ENCODE data around the gene RPTN. TPM values are rescaled to one million over a fixed set of nuclear protein-coding genes. Genes with fewer than 3 reads are reported as not detected.

RPTN gene, protein sequence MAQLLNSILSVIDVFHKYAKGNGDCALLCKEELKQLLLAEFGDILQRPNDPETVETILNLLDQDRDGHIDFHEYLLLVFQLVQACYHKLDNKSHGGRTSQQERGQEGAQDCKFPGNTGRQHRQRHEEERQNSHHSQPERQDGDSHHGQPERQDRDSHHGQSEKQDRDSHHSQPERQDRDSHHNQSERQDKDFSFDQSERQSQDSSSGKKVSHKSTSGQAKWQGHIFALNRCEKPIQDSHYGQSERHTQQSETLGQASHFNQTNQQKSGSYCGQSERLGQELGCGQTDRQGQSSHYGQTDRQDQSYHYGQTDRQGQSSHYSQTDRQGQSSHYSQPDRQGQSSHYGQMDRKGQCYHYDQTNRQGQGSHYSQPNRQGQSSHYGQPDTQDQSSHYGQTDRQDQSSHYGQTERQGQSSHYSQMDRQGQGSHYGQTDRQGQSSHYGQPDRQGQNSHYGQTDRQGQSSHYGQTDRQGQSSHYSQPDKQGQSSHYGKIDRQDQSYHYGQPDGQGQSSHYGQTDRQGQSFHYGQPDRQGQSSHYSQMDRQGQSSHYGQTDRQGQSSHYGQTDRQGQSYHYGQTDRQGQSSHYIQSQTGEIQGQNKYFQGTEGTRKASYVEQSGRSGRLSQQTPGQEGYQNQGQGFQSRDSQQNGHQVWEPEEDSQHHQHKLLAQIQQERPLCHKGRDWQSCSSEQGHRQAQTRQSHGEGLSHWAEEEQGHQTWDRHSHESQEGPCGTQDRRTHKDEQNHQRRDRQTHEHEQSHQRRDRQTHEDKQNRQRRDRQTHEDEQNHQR
- total RNA-seq (2022) (not detected in 2 replicates), Bru-seq, nascent RNA (percentile 14 among the genes with signal in this experiment), BruChase-seq, experiment 1, labeled RNA remaining after a 6-hour chase (percentile 13 among the genes with signal in this experiment), BruChase-seq, experiment 2, labeled RNA remaining after a 2-hour chase (not detected)
- long read RNA-seq: 0 reads

- no TSS peak for BruUV-seq (replicated peaks)
- Mint-ChIP-seq H3K9me3 (ENCODE audit: unreplicated experiment) (peaks cover 9% of the 10 kb centered on the region), H3K27me3 (ENCODE audit: insufficient read depth, unreplicated experiment) (no peaks in the 10 kb centered on the region), H3K36me3 (ENCODE audit: insufficient read depth, unreplicated experiment) (no peaks in the 10 kb centered on the region), H3K27ac (ENCODE audit: low read depth, unreplicated experiment) (no peak within 1 kb of the TSS), H3K4me3 (ENCODE audit: unreplicated experiment) (no peak within 1 kb of the TSS), H3K4me1 (ENCODE audit: insufficient read depth, unreplicated experiment) (peaks cover 19% of the 10 kb centered on the region)
- intact Hi-C loops (cut with micrococcal nuclease): no loop called here
- DNase-seq (ENCODE audit: unreplicated experiment): no peak
- CTCF ChIA-PET: interaction anchor here (0.5 to 1.7 kb wide), 8 partner anchors 16 to 106 kb away, joined by 3 to 9 read pairs (median 4); no protein-coding TSS in a partner anchor
- POLR2A ChIA-PET: interaction anchor here (1.0 to 11.1 kb wide), 2 partner anchors 11 to 23 kb away, joined by 6 to 171 read pairs; no protein-coding TSS in a partner anchor
- TF ChIP-seq CTCF (IDR thresholded peaks at IDR 0.05; ENCODE audit: unreplicated experiment): no peak
Observed at GRCh38 chr1:152159144-152159543, at the start of gene RPTN. RPTN (minus strand) TSS chr1:152159228; CDS start chr1:152157889, 1,339 bp downstream.

DNA sequence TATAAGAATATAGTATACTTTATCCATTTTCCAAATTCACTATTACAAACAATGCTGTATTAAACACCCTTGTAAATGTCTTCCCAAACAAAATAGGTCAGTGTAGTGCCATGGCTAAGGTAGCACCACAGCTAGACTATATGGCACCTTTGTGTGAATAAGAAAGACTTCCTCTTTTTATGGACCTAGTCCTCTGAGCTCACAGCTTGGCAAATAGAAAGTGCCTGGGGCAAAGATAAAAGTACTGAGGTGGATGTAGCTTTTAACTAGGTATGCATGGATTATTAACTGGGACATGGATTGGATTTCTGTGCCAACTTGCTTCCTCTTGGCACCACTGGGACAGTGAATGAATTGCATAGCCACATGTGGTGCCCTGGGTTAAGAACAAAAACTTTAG lies 40.0 kb upstream of the RPTN start:
- CTCF ChIA-PET: interaction anchor here (0.6 to 2.4 kb wide), 11 partner anchors 10 to 260 kb away, joined by 3 to 18 read pairs (median 5); no protein-coding TSS in a partner anchor
- no TSS peak for BruUV-seq (replicated peaks)

DNA sequence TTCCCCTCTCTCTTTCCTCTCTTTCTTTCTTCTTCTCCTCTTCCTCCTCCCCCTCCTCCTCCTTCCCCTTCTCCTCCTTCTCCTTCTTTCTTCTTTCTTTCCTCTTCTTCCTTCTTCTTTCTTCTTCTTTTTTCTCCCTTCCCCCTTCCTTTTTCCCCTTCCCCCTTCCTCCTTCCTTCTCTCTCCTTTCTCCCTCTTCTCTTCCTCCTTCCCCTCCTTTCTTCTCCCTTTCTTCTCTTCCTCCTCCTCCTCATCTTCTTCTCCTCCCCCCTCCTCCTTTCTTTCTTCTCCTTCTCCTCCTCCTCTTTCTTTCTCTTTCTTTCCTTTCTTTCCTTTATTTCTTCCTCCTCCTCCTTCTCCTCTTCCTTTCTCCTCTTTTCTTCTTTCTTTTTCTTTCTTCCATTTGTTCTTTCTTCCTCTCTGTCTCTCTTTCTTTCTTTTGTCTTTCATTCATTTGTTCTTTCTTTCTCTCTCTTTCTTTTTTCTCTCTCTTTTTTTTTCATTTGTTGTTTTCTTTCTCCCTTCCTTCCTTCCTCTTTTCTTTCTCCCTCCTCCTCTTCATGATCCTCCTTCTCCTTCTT lies 38.4 kb upstream of the RPTN start:
- Mint-ChIP-seq H3K9me3 (ENCODE audit: unreplicated experiment) (no peaks in the 10 kb centered on the region), H3K4me3 (ENCODE audit: unreplicated experiment) (peak overlapping the region; percentile 4), H3K27ac (ENCODE audit: low read depth, unreplicated experiment) (peak overlapping the region; percentile 52), H3K27me3 (ENCODE audit: insufficient read depth, unreplicated experiment) (peaks cover 35% of the 10 kb centered on the region), H3K36me3 (ENCODE audit: insufficient read depth, unreplicated experiment) (no peaks in the 10 kb centered on the region), H3K4me1 (ENCODE audit: insufficient read depth, unreplicated experiment) (no peaks in the 10 kb centered on the region)
- POLR2A ChIA-PET: interaction anchor here (0.6 kb wide), 1 partner anchor 137 kb away, joined by 3 read pairs; no protein-coding TSS in a partner anchor
- TF ChIP-seq CTCF (IDR thresholded peaks at IDR 0.05; ENCODE audit: unreplicated experiment): no peak
- BruUV-seq (replicated peaks): no TSS peak
- intact Hi-C loops (cut with micrococcal nuclease): no loop called here
- DNase-seq (ENCODE audit: unreplicated experiment): no peak
- CTCF ChIA-PET: interaction anchor here (0.6 to 2.4 kb wide), 7 partner anchors 9 to 261 kb away, joined by 3 to 18 read pairs (median 5); no protein-coding TSS in a partner anchor

More for the DNA sequence above, 40.0 kb upstream of the RPTN start:
- intact Hi-C loops (cut with micrococcal nuclease): no loop called here
- Mint-ChIP-seq H3K4me3 (ENCODE audit: unreplicated experiment) (no peak overlapping the region), H3K4me1 (ENCODE audit: insufficient read depth, unreplicated experiment) (no peaks in the 10 kb centered on the region), H3K36me3 (ENCODE audit: insufficient read depth, unreplicated experiment) (no peaks in the 10 kb centered on the region), H3K27me3 (ENCODE audit: insufficient read depth, unreplicated experiment) (peaks cover 32% of the 10 kb centered on the region), H3K9me3 (ENCODE audit: unreplicated experiment) (no peaks in the 10 kb centered on the region), H3K27ac (ENCODE audit: low read depth, unreplicated experiment) (no peak overlapping the region)
- no peak for TF ChIP-seq CTCF (IDR thresholded peaks at IDR 0.05; ENCODE audit: unreplicated experiment)
- DNase-seq (ENCODE audit: unreplicated experiment): no peak
- POLR2A ChIA-PET: no interaction called here
